AG10803 (cell line): ENCODE results near the gene H6PD.

Experiments used
- DNase-seq: peaks from one replicate; pipeline ENCODE4 v3.0.0; 2010; ENCODE audit warnings: low read depth
- H3K4me3 ChIP-seq: 2 replicates; pipeline ENCODE4 v1.5.1; 2011; ENCODE audit warnings: mild to moderate bottlenecking, low read length, control low read depth
- TF ChIP-seq, protein P1 (sequence below): conservative IDR thresholded peaks from 2 replicates; pipeline ENCODE4 v1.5.1; 2011; ENCODE audit warnings: mild to moderate bottlenecking, low read length, control low read depth, inconsistent platforms

Gene H6PD

DNA sequence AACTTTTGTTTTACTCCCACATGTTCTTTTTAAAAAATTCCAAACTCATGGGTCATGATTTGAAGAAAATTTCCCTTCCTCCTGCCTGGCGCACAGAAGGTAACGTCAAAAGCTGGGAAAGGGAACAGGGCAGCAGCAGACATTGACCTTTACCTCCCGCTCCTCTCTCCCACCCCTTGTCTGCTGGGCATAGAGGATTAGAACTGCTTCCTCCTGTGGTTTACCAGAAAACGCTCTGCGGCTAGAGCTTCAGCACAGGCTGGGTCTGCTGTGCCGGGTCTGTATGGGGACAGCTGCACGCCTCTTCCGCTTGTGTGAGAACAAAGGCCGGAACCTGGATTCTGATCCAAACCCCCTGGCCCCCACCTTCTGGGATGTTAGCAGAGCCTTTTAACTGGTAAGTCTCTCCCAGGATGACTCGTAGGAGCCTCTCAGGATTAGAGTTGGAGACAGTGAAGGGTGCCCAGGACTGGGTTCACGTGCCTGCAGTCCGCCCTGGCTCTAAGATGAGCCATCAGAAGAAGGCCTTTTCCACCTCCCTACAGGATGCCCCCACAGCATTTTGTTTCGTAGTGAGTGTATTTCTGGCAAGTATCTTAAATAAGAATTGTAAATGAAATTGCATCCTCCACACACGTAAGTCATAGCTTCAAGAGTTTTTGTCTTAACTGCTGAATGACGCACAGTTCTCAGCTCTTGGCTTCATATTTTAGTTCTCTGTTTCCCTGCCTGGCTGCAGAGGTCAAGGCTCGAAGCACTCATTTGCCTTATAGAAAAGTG, 5.2 kb downstream of the H6PD start:
- TF ChIP-seq, protein P1, sequence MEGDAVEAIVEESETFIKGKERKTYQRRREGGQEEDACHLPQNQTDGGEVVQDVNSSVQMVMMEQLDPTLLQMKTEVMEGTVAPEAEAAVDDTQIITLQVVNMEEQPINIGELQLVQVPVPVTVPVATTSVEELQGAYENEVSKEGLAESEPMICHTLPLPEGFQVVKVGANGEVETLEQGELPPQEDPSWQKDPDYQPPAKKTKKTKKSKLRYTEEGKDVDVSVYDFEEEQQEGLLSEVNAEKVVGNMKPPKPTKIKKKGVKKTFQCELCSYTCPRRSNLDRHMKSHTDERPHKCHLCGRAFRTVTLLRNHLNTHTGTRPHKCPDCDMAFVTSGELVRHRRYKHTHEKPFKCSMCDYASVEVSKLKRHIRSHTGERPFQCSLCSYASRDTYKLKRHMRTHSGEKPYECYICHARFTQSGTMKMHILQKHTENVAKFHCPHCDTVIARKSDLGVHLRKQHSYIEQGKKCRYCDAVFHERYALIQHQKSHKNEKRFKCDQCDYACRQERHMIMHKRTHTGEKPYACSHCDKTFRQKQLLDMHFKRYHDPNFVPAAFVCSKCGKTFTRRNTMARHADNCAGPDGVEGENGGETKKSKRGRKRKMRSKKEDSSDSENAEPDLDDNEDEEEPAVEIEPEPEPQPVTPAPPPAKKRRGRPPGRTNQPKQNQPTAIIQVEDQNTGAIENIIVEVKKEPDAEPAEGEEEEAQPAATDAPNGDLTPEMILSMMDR, result no peak
- no peak overlapping the region for H3K4me3 ChIP-seq
- peak; percentile 33 for DNase-seq

DNA sequence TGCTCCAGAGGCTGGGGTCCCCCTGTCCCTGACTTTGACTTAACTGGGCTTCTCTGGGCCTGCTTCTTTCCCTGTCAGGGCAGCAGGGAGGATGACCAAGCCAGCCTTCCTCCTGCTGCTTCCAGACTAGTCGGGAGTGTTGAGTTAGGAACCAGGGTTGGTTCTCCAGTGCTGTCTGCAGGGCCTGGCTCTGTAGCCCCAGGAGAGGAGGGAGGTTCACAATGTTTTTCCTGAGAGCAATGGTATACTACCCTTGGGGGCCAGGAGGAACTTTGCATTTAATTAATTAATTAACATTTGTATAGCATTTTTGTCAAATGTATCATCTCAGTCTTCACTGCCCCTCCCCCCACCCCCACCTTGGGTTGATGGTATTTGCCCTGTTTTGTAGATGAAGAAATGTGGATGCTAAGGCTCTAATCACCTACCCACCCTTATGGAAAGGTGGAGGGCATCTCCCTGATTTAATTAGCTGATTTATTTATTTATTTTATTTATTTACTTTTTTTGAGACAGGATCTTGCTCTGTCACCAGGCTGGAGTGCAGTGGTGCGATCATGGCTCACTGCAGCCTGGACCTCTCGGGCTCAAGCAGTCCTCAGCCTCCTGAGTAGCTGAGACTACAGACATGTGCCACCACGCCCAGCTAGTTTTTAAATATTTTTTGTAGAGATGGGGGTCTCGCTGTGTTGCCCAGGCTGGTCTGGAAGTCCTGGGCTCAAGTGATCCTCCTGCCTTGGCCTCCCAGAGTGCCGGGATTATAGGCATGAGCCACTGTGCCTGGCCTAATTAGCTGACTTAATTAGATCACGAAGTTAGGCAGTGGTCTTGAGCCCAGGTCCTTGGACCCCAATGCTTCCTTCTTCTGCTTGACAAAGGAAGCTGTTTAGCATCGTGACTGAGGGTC, 6.6 kb downstream of the H6PD start:
- TF ChIP-seq, protein P1, result no peak
- H3K4me3 ChIP-seq, result no peak overlapping the region
- no peak for DNase-seq

DNA sequence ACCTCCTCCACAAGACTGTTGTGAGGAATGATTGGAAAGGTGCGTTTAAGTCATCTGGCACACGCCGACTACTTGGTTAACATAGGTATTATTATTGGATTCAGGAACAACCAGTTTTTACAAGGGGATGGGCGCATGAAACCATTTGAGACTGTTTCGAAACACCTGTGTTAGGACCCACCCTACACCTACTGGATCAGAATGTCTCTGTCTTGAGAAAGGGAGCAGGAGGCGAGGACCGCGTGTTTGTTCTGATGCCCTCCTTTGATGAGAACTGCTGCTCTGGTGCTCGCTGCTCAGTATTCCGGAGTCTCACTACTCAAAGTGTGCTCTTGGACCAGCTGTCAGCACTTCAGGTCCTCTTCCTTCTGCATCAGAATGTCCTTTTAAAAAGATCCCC, 7.3 kb downstream of the H6PD start:
- TF ChIP-seq, protein P1, result no peak
- no peak overlapping the region for H3K4me3 ChIP-seq
- no peak for DNase-seq

DNA sequence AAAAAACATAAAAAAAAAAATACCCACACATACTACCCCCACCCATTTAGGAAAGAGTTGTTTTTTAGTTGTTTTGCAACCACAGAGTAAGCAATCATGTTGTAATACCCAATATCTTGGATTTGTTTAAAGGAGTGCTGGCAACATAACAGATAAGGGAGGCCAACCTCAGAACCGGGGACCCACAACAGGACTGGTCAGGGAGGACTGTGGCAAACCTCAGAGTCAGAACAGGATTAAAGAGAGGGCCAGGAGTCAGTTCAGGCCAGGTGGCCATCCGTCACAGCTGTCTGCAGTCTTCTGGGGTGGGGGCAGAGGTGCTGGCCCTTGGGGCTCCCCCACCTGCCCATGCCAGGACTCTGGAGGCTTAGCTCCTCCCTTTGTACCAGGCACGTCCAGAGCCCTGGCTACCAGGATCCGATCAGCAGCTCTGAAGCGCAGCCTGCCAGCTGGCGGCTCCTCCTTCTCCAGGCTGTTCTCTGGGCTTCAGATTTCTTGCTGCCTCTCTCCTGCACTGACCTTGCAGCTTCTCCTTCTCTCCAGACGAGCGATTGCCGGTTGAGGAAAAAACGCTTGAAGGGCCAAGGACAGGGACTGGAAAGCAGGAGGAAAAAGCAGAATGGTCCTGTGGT, 7.9 kb downstream of the H6PD start:
- no peak overlapping the region for H3K4me3 ChIP-seq
- TF ChIP-seq, protein P1, result no peak
- DNase-seq, result peak; percentile 18

DNA sequence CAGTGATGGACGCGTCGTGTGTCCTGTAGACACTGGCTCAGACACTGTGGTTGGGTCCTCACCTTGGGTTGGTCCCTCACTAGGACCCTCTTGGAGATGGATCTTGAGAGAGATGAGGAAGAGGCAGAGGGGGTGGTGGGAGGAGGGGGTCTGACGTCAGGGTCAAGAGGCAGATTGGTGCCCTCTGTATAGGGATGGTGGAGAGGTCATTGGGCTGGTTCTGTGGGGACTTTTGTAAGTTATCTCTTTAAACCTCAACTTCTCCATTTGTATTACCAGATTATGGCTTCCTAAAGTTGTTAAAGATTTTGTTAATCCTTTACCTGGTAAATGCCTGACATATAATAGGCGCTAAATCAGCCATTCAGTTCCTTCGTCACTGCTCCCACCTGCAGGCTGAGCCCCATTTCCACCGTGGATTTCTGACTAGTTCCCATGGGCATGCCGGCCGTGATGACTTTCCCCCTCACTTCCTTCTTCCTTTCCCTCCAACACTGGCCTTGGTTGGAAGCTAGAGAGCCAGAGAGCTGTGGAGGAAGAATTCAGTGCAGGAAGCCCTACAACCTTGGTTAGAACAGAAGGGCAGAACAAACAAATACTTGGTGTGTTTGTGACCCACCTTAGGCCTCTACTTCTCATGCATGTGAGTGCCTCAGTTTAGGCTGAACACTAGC, 8.6 kb downstream of the H6PD start:
- TF ChIP-seq, protein P1, result no peak
- DNase-seq, result no peak
- no peak overlapping the region for H3K4me3 ChIP-seq

DNA sequence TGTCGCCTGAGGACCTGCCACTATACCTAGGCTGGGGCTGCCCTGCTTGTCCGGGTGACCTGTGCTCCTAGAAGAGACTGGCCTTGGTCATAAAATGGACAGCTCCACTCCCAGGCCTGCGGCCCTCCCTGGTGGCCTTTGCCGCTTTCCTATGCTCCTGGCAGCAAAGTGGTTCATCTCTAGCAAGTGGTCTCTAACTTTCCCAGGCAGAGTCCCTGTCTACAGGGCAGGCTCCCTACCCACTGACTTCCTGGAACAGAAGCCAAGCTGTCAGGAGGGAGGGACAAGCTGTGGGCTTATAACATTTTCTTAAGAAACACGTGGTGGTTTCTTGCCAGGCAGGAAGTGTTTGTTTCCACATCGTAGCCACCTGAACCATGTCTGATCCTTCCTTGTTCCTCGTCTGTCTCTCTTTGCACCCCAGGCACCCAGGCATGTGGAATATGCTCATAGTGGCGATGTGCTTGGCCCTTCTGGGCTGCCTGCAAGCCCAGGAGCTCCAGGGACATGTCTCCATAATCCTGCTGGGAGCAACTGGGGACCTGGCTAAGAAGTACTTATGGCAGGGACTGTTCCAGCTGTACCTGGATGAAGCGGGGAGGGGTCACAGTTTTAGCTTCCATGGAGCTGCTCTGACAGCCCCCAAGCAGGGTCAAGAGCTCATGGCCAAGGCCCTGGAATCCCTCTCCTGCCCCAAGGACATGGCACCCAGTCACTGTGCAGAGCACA, 10.1 kb downstream of the H6PD start:
- TF ChIP-seq, protein P1, result no peak
- DNase-seq, result no peak
- no peak overlapping the region for H3K4me3 ChIP-seq
